ENCODE results near the gene WDR19.
"Not testable (repeated sequence)": the region's sequence is repeated elsewhere in the genome, so short reads cannot be mapped to it uniquely, and the experiment has no call there.

The WDR19 gene

DNA sequence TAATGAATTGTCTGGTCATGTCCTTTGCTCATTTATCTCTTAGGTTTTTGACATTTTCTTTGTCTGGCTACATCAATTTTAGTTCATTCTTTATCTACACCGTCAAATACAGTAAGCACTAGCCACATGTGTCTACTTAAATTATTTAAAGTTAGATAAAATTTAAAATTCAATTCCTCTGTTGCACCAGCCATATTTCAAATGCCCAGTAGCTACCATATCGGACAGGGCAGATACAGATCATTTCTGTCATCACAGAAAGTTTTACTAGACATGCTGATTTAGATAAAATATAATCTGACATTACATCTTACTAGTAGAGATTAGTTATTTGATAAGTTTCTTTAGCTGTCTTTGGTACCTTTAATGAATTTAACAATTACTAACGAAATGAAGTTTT is 61.1 kb downstream of the WDR19 start:
- TF ChIP-seq ZFX (IDR thresholded peaks at IDR 0.05), result no peak
- TF ChIP-seq, protein P1, sequence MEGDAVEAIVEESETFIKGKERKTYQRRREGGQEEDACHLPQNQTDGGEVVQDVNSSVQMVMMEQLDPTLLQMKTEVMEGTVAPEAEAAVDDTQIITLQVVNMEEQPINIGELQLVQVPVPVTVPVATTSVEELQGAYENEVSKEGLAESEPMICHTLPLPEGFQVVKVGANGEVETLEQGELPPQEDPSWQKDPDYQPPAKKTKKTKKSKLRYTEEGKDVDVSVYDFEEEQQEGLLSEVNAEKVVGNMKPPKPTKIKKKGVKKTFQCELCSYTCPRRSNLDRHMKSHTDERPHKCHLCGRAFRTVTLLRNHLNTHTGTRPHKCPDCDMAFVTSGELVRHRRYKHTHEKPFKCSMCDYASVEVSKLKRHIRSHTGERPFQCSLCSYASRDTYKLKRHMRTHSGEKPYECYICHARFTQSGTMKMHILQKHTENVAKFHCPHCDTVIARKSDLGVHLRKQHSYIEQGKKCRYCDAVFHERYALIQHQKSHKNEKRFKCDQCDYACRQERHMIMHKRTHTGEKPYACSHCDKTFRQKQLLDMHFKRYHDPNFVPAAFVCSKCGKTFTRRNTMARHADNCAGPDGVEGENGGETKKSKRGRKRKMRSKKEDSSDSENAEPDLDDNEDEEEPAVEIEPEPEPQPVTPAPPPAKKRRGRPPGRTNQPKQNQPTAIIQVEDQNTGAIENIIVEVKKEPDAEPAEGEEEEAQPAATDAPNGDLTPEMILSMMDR (conservative IDR thresholded peaks at IDR 0.05), result no peak
- H3K27ac ChIP-seq, result no peak overlapping the region

DNA sequence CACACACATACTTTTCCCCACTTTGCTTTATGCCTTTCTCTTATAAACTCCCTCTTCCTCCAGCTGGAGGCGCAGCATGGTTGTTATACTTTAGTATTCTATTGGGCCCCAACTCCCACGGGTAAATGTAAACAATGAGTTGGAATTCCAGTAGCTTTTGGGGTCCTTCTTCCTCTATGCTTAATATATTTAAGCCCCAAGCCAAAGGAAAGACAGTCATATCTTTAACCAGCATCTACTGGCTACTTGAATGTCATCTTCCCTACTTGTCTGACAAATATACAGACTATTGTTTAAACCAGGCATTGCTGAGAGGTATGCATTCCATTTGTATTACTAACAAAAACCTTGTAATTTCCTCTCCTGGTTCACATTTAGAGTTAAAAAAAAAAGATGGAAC is 72.9 kb downstream of the WDR19 start:
- TF ChIP-seq, protein P1 (conservative IDR thresholded peaks at IDR 0.05), result no peak
- no peak for TF ChIP-seq ZFX (IDR thresholded peaks at IDR 0.05)
- H3K27ac ChIP-seq, result no peak overlapping the region

DNA sequence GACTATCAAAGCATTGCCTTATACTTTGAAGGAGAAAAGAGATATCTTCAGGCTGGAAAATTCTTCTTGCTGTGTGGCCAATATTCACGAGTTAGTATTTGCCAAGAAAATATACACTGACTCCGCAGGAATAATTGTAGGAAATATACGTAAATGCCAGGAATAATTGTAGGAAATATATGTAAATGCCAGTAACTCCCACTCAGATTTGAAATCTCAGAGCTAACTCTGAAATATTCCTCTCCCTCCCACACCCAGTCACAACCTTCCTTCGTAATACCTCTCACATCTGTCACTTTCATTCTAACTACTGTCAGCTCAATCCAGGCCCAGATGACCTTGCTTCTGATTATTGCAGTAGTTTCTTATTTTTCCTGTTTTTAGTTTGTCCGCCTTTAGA is 73.5 kb downstream of the WDR19 start:
- H3K27ac ChIP-seq, result no peak overlapping the region

DNA sequence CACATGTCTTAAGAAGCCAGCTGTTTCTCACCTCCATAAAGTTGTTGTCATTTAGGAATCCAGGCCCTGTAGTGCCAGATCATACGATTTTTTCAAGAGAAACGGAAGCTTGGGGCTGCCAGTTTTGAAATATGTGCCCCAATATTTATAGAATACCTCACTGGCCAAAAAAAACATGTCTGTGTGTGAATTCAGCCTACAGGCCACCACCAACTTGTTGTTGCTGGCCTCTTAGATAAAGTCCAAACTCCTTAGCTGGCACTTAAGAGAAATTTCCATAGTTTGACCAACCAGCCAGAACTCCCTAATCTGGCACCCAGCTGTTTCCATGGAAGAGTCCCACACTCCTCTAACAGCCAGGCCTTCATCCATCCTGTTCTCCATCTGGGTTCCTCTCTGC is 74.1 kb downstream of the WDR19 start:
- TF ChIP-seq, protein P1 (conservative IDR thresholded peaks at IDR 0.05), result no peak
- no peak for TF ChIP-seq ZFX (IDR thresholded peaks at IDR 0.05)
- H3K27ac ChIP-seq, result no peak overlapping the region

More for the DNA sequence above, 73.5 kb downstream of the WDR19 start:
- TF ChIP-seq, protein P1 (conservative IDR thresholded peaks at IDR 0.05), result no peak
- TF ChIP-seq ZFX (IDR thresholded peaks at IDR 0.05), result no peak

DNA sequence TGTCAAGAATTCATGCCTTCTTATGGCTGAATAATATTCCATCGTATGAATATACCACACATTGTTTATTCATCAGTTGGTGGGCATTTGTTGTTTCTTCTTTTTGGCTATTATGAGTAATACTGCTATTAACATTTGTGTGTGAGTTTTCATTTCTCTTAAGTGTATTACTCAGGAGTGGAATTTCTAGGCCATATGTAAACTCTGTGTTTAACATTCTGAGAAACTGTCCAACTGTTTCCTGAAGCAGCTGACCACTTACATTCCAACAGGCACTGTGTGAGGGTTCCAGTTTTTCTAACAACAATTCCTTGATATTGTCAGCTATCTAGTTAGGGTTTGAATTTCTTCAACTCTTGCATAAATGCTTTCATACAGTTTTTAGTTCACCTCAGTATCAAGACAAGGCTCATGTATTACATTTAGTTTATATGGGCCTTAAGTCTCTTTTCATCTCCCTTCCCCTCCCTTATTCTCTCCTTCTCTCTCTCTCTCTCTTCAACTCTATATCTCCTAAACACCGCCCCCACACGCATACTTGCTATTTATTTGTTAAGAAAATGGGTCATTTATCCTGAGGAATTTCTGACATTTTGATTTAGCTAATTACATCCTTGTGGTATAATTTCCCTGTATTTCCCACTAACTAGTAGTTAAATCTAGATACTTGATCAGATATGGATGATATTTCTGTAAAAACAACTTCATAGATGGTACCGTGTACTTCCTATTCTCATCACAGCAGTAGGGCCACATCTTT is 77.4 kb downstream of the WDR19 start:
- no peak overlapping the region for H3K27ac ChIP-seq
- no peak for TF ChIP-seq ZFX (IDR thresholded peaks at IDR 0.05)

DNA sequence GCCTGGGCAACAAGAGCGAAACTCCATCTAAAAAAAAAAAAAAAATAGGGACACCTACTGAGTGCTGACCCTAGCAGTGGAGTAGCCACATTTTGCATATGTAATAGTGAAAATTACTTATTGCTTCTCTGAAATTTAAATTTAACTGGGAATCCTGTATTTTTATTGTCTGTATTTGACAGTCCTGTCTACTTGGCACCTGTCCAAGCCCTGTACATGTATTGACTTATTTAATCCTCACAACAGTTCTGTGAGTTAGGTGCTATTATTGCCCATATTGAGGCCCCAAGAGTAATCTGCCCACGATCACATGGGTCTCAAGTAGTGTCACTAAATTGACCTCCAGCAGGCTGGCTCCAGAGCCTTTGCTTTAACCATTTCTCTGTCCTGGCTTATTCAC is 81.6 kb downstream of the WDR19 start:
- no peak overlapping the region for H3K27ac ChIP-seq
- TF ChIP-seq, protein P1 (conservative IDR thresholded peaks at IDR 0.05), result no peak
- no peak for TF ChIP-seq ZFX (IDR thresholded peaks at IDR 0.05)

DNA sequence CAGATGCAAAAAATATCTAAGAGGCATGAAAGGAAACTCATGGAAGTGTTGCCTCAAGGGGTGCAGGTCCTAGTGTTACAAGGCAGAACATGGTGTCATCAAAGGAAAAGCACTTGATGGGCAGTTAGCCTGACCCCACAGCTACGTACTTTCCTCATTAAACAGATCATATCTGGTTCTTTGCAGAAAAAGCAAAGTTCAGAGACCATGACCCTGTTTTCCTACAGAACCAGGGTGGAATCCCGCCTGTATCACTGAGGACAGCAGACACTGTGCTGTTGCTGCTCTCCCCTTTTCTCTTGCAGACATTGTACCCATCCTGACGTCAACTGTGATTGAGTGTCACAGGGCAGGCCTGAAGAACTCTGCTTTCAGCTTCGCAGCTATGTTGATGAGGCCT is 92.2 kb downstream of the WDR19 start:
- no peak overlapping the region for H3K27ac ChIP-seq
- TF ChIP-seq ZFX (IDR thresholded peaks at IDR 0.05), result no peak
- TF ChIP-seq, protein P1 (conservative IDR thresholded peaks at IDR 0.05), result no peak

DNA sequence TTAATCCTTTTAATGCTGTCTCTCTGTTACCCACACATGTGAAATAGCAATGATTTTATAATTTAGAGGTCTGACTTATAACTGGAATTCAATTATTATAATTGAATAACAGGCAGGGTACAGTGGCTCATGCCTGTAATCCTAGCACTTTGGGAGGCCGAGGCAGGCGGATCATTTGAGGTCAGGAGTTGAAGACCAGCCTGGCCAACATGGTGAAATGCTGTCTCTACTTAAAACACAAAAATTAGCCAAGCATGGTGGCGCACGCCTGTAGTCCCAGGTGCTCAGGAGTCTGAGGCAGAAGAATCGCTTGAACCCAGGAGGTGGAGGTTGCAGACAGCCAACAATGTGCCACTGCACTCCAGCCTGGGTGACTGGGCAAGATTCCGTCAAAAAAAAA is 95.3 kb downstream of the WDR19 start:
- H3K27ac ChIP-seq, result not testable (repeated sequence)
